ENCODE results near the gene RNF227. TPM values are rescaled to one million over a fixed set of nuclear protein-coding genes. Genes with fewer than 3 reads are reported as not detected.

The RNF227 gene
- total and polyA plus RNA-seq, 2 of the 13 experiments (the other 11 are each of a cell fraction or from before 2014, with no cell fraction given) = 0.20 to 0.79 TPM

DNA sequence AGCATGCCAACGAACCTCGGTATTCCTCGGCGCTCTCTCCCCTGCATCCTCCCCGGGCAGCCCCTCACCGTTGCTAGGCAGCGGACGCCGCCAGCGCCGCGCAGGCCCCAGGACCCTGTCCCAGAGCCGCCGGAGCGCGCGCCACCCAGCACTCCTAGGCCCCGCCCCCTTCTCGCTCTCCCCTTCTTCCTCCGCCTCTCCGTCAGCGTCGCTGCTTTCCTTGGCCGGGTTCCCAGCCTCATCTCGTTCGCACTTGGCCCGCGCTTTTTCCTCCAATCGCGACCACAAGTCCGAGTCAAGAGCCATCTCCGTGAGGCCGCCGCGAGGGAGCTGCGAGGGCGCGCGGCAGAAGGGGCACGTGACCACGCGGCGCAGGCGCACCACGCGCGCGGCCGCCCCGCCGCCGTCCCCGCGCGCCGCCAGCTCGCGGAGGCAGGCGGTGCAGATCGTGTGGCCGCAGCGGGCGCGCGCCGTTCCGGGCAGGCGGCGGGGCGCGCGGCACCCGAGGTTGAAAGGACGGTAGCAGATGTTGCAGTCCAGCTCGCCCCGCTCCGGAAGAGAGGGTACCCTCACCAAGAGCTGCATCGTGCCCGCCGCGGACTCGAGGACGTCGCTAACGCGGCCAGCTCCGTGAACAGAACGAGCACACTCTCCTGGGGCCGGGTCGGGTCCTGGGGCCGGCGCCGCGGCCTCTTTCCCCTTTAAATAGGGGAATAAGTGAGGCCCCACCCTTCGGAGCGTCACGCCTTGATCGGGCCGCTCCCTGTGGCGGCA is at the start of gene RNF227 (continued):
- TF ChIP-seq, protein P1, sequence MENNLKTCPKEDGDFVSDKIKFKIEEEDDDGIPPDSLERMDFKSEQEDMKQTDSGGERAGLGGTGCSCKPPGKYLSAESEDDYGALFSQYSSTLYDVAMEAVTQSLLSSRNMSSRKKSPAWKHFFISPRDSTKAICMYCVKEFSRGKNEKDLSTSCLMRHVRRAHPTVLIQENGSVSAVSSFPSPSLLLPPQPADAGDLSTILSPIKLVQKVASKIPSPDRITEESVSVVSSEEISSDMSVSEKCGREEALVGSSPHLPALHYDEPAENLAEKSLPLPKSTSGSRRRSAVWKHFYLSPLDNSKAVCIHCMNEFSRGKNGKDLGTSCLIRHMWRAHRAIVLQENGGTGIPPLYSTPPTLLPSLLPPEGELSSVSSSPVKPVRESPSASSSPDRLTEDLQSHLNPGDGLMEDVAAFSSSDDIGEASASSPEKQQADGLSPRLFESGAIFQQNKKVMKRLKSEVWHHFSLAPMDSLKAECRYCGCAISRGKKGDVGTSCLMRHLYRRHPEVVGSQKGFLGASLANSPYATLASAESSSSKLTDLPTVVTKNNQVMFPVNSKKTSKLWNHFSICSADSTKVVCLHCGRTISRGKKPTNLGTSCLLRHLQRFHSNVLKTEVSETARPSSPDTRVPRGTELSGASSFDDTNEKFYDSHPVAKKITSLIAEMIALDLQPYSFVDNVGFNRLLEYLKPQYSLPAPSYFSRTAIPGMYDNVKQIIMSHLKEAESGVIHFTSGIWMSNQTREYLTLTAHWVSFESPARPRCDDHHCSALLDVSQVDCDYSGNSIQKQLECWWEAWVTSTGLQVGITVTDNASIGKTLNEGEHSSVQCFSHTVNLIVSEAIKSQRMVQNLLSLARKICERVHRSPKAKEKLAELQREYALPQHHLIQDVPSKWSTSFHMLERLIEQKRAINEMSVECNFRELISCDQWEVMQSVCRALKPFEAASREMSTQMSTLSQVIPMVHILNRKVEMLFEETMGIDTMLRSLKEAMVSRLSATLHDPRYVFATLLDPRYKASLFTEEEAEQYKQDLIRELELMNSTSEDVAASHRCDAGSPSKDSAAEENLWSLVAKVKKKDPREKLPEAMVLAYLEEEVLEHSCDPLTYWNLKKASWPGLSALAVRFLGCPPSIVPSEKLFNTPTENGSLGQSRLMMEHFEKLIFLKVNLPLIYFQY (CRISPR knock-in tag; IDR thresholded peaks at IDR 0.05; ENCODE audit: borderline replicate concordance) = 0 out of 2 replicates have a peak, but pooled peaks have one; percentile 26
- peak; percentile 96; the same call in 1 of the 2 replicates for TF ChIP-seq TMF1 (CRISPR knock-in tag; IDR thresholded peaks at IDR 0.05; ENCODE audit: low read depth)
- TF ChIP-seq, protein P2, sequence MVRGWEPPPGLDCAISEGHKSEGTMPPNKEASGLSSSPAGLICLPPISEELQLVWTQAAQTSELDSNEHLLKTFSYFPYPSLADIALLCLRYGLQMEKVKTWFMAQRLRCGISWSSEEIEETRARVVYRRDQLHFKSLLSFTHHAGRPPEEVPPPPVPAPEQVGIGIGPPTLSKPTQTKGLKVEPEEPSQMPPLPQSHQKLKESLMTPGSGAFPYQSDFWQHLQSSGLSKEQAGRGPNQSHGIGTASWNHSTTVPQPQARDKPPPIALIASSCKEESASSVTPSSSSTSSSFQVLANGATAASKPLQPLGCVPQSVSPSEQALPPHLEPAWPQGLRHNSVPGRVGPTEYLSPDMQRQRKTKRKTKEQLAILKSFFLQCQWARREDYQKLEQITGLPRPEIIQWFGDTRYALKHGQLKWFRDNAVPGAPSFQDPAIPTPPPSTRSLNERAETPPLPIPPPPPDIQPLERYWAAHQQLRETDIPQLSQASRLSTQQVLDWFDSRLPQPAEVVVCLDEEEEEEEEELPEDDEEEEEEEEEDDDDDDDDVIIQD (CRISPR knock-in tag; IDR thresholded peaks at IDR 0.05; ENCODE audit: low read depth) = no peak
- TF ChIP-seq, protein P3, sequence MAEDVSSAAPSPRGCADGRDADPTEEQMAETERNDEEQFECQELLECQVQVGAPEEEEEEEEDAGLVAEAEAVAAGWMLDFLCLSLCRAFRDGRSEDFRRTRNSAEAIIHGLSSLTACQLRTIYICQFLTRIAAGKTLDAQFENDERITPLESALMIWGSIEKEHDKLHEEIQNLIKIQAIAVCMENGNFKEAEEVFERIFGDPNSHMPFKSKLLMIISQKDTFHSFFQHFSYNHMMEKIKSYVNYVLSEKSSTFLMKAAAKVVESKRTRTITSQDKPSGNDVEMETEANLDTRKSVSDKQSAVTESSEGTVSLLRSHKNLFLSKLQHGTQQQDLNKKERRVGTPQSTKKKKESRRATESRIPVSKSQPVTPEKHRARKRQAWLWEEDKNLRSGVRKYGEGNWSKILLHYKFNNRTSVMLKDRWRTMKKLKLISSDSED (CRISPR knock-in tag; IDR thresholded peaks at IDR 0.05) = no peak
- peak; percentile 56; the same call in 1 of the 2 replicates for TF ChIP-seq TBX2 (CRISPR knock-in tag; IDR thresholded peaks at IDR 0.05; ENCODE audit: borderline replicate concordance)
- TF ChIP-seq ZSCAN9 (CRISPR knock-in tag; IDR thresholded peaks at IDR 0.05; ENCODE audit: borderline replicate concordance) = no peak
- no peak for TF ChIP-seq SRSF1 (optimal IDR thresholded peaks at IDR 0.05; ENCODE audit: low read depth, low read length)
- TF ChIP-seq, protein P4, sequence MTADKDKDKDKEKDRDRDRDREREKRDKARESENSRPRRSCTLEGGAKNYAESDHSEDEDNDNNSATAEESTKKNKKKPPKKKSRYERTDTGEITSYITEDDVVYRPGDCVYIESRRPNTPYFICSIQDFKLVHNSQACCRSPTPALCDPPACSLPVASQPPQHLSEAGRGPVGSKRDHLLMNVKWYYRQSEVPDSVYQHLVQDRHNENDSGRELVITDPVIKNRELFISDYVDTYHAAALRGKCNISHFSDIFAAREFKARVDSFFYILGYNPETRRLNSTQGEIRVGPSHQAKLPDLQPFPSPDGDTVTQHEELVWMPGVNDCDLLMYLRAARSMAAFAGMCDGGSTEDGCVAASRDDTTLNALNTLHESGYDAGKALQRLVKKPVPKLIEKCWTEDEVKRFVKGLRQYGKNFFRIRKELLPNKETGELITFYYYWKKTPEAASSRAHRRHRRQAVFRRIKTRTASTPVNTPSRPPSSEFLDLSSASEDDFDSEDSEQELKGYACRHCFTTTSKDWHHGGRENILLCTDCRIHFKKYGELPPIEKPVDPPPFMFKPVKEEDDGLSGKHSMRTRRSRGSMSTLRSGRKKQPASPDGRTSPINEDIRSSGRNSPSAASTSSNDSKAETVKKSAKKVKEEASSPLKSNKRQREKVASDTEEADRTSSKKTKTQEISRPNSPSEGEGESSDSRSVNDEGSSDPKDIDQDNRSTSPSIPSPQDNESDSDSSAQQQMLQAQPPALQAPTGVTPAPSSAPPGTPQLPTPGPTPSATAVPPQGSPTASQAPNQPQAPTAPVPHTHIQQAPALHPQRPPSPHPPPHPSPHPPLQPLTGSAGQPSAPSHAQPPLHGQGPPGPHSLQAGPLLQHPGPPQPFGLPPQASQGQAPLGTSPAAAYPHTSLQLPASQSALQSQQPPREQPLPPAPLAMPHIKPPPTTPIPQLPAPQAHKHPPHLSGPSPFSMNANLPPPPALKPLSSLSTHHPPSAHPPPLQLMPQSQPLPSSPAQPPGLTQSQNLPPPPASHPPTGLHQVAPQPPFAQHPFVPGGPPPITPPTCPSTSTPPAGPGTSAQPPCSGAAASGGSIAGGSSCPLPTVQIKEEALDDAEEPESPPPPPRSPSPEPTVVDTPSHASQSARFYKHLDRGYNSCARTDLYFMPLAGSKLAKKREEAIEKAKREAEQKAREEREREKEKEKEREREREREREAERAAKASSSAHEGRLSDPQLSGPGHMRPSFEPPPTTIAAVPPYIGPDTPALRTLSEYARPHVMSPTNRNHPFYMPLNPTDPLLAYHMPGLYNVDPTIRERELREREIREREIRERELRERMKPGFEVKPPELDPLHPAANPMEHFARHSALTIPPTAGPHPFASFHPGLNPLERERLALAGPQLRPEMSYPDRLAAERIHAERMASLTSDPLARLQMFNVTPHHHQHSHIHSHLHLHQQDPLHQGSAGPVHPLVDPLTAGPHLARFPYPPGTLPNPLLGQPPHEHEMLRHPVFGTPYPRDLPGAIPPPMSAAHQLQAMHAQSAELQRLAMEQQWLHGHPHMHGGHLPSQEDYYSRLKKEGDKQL (CRISPR knock-in tag; IDR thresholded peaks at IDR 0.05; ENCODE audit: low read depth) = no peak
- TF ChIP-seq ZNF564 (CRISPR knock-in tag; IDR thresholded peaks at IDR 0.05) = peak; percentile 81
- peak; percentile 61; the same call in 1 of the 2 replicates for TF ChIP-seq NRL (CRISPR knock-in tag; IDR thresholded peaks at IDR 0.05; ENCODE audit: borderline replicate concordance)
